Measurements from ENCODE around the gene MT1X. TPM values are rescaled to one million over a fixed set of nuclear protein-coding genes. Genes with fewer than 3 reads are reported as not detected.

Gene MT1X
- total RNA-seq, 1 experiment from 2014 or later = 328 TPM

- TF ChIP-seq ARID4B (CRISPR knock-in tag; IDR thresholded peaks at IDR 0.05; ENCODE audit: borderline replicate concordance) (no peak), NFYB (CRISPR knock-in tag; conservative IDR thresholded peaks at IDR 0.05; ENCODE audit: low read depth) (no peak), SMAD4 (CRISPR knock-in tag; IDR thresholded peaks at IDR 0.05) (no peak), GRHL2 (CRISPR knock-in tag; IDR thresholded peaks at IDR 0.05; ENCODE audit: insufficient replicate concordance, severe bottlenecking) (no peak), ZNF263 (CRISPR knock-in tag; IDR thresholded peaks at IDR 0.05; ENCODE audit: low read depth) (no peak), GABPB1 (CRISPR knock-in tag; IDR thresholded peaks at IDR 0.05) (no peak), TEAD4 (CRISPR knock-in tag; IDR thresholded peaks at IDR 0.05) (no peak), USF1 (CRISPR knock-in tag; IDR thresholded peaks at IDR 0.05) (no peak), ZNF425 (CRISPR knock-in tag; conservative IDR thresholded peaks at IDR 0.05) (no peak), OVOL2 (CRISPR knock-in tag; IDR thresholded peaks at IDR 0.05; ENCODE audit: borderline replicate concordance) (no peak)
These were observed 48.7 kb upstream of the MT1X start (continued) for GRCh38 chr16:56633535-56633934.

- CTCF ChIA-PET = interaction anchor here (1.9 kb wide), 1 partner anchor 31 kb away, joined by 4 read pairs; no protein-coding TSS in a partner anchor
- ATAC-seq (peak; percentile 2; the same call in 1 of the 2 replicates), DNase-seq (ENCODE audit: low spot score) (no peak)
- TF ChIP-seq MYBL2 (CRISPR knock-in tag; IDR thresholded peaks at IDR 0.05) (no peak), ESRRA (CRISPR knock-in tag; IDR thresholded peaks at IDR 0.05; ENCODE audit: borderline replicate concordance) (no peak), ETV6 (CRISPR knock-in tag; IDR thresholded peaks at IDR 0.05) (no peak)
- no peak overlapping the region for H3K27ac Mint-ChIP-seq
- POLR2A ChIA-PET = interaction anchor here (0.8 to 5.1 kb wide), 3 partner anchors 9 to 47 kb away, joined by 4 to 24 read pairs (median 4); partner anchors contain the start of genes MT1E, MT1H and MT1X
- H3K27me3 Mint-ChIP-seq (ENCODE audit: low read depth) = peaks cover 100% of the 10 kb centered on the region
- peaks cover 6% of the 10 kb centered on the region; the same call in 1 of the 2 replicates for H3K36me3 Mint-ChIP-seq
- H3K9me3 Mint-ChIP-seq = no peaks in the 10 kb centered on the region
- H3K4me1 Mint-ChIP-seq = peaks cover 32% of the 10 kb centered on the region
- peak overlapping the region; percentile 71 for H3K4me3 Mint-ChIP-seq
These were observed 47.4 kb upstream of the MT1X start for GRCh38 chr16:56634715-56635440.

- ChIA-PET CTCF (interaction anchor here (1.9 kb wide), 1 partner anchor 32 kb away, joined by 4 read pairs; no protein-coding TSS in a partner anchor), POLR2A (interaction anchor here (1.1 to 5.1 kb wide), 2 partner anchors 10 to 34 kb away, joined by 4 to 24 read pairs; partner anchors contain the start of genes MT1E and MT1H)
- no peak overlapping the region for H3K27ac Mint-ChIP-seq
- peak; percentile 52; the same call in 1 of the 2 replicates for TF ChIP-seq HMGXB4 (CRISPR knock-in tag; IDR thresholded peaks at IDR 0.05)
- no peak for TF ChIP-seq ZNF532 (CRISPR knock-in tag; IDR thresholded peaks at IDR 0.05; ENCODE audit: borderline replicate concordance)
- peaks cover 32% of the 10 kb centered on the region for H3K4me1 Mint-ChIP-seq
- peak overlapping the region; percentile 71 for H3K4me3 Mint-ChIP-seq
- ATAC-seq = peak; percentile 4
- peaks cover 100% of the 10 kb centered on the region for H3K27me3 Mint-ChIP-seq (ENCODE audit: low read depth)
- H3K36me3 Mint-ChIP-seq = peaks cover 6% of the 10 kb centered on the region; the same call in 1 of the 2 replicates
- no peaks in the 10 kb centered on the region for H3K9me3 Mint-ChIP-seq
- DNase-seq (ENCODE audit: low spot score) = no peak
These were observed 46.8 kb upstream of the MT1X start for GRCh38 chr16:56635441-56635967.
